Stimulated activated CD4-positive, alpha-beta T cell treated with anti-CD3 and anti-CD28 coated beads, Interleukin-15, amount 100 ng/mL, for 24 hours (primary cell): Measurements from ENCODE around the gene PEX11G.
A peak's percentile ranks its signal among the peaks of the same experiment; 100 is the strongest.

ENCODE experiments used
- DNase-seq: peaks from one replicate; pipeline ENCODE4 v3.0.0-alpha.2; 2020

PEX11G gene

DNA sequence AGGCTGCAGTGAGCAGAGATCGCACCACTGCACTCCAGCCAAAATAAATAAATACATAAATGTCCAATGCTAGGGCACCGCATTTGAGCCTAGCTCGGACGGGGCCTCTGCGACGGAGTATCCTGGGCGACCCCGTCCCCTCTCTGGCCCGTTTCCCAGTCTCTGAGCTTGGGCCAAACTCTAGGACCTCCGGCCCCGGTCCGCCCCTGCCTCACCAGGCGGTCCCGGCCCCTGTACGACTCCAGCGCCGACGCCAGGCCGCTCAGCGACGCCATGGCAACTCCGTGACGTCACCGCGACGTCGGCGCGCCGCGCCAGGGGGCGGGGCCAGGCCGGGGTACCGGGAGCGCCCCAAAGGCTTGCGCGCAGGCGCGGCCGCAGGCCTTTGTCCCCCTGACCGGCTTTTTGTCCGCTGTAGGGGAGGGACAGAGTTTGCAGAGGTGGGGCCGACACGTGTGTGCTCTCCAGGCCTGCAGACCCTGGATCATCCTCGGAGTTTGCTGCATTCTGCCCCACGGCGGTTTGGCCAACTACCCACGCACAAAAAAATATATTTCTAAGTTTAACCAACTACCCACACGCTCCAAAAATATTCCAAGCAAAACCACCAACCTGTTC, at the start of gene PEX11G:
Gene PEX11G, minus strand, starts transcription at position 300 of the 618 bp plus-strand sequence. Its CDS starts 25 bp downstream, at position 275.
- DNase-seq: peak; percentile 93

DNA sequence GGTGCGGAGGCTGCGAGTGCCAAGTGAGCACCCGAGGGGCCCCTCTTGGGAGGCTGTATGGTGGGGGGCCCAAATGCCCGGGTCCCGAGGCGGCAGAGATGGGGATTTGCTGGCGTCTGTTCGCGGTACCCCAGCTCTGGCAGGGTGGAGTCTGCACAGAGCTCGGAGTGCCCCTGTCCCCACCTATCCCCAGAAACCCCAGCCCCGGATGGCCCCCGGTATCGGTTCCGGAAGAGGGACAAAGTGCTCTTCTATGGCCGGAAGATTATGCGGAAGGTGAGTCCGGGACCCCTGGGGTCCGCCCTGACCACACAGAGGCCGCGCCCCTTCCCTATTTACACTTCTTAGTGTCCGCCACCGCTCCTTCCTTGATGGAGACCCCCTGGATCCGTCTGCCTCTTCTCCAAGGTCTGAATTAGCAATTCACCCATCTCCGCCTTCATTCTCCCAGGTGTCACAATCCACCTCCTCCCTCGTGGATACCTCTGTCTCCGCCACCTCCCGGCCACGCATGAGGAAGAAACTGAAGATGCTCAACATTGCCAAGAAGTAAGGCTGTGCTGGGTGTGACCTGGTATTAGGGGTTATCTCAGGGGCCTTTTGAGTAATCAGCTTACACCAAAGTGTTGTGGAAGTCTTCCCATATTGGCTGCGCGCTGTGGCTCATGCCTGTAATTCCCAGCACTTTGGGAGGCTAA, 47.3 kb upstream of the PEX11G start:
- DNase-seq: no peak

DNA sequence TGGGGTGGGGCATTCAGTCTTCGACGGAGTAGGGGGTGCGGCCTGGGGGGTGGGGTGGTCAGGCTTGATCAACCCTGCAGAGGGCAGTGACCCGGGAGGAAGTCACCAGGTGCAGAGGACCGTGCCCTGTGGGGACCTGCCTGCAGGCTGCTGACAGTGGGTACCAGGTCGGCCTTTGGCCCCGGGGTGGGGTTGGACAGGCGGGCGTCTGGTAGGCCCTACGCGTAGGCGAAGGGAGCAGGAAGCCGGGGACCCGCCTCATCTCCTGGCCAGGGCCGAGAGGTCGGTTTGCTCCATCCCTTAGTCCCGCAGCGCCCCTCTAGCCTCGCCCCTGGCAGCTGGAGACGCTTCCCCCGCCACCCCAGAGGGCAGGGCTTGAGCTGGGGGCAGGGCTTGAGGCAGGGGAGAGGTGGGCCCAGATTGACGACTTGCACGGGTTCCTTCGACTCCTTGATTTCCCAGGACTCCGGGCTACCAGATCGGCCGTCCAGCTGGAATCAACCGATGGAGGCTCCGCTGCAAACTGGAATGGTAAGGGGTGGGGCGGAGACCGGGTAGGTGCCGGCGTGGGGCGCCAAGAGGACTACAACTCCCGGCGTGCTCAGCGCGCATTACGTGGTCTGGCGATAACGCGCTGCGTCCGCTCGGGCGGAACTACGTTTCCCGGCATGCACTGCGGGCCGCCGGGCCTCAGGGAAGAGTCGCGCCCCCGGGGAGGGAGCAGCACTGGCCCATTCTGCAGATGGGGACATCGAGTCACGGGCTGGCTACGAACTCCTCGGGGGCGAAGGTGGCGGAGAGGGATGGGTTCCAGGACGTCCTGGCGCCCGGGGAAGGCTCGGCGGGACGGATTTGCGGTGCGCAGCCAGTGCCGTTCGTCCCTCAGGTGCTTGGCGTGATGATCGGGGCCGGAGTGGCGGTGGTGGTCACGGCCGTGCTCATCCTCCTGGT, 46.5 kb upstream of the PEX11G start, which contains the start of gene PNPLA6:
Gene PNPLA6, plus strand, starts transcription at position 671 of the 951 bp plus-strand sequence. Its CDS starts 72 bp downstream, at position 743.
- DNase-seq: peak; percentile 96

DNA sequence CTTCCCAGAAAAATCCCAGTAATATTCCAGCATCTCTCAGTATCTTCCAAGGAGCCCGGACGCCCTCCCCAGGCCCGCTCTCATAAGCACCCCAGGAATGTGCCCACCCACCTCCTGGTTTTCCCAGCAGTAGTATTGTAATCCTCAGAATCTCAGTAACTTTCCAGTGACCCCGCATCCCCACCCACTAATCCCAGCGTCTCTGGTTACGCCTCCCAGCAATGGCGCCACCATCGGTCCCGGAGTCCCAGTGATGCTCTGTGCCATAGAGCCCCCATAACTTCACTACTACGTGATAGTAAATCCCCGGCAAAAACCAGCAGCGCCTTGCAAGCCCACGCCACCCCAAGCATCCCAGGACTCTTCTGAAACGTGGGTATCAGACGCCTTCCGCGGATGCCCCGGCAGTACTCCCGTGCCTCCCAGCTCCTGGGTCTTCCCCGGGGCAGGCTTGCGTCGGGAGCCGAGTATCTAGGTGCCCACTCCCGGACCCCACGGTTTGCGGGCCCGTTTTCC, 45.8 kb upstream of the PEX11G start:
- peak; percentile 69 for DNase-seq

DNA sequence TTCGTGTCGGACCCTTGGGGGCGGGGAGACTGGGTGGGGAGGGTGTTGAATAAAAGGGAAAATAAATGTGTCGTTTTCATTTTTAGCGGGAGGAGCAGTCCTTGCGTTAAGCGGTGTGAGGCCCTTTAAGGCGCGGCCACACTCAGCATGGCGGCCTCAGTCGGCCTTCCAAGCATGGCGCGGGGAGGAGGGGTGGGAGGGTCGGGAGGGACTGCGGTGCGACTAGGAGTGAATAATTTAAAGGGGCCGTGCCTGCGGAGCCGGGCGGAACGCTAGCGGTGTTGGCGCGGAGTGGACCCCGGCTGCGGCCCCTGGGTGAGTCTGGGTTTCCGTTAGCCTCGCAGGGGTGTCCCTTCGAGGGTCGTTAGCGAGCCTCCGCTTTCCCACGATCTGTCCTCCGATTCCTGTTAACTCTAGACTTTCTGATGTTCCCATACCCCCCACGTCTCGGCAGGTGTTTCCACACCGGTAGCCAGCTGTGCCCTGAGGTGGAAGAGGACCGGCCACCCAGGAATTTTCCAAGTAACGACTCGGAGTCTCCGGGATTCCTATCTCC, 45.2 kb upstream of the PEX11G start:
- DNase-seq: peak; percentile 88

DNA sequence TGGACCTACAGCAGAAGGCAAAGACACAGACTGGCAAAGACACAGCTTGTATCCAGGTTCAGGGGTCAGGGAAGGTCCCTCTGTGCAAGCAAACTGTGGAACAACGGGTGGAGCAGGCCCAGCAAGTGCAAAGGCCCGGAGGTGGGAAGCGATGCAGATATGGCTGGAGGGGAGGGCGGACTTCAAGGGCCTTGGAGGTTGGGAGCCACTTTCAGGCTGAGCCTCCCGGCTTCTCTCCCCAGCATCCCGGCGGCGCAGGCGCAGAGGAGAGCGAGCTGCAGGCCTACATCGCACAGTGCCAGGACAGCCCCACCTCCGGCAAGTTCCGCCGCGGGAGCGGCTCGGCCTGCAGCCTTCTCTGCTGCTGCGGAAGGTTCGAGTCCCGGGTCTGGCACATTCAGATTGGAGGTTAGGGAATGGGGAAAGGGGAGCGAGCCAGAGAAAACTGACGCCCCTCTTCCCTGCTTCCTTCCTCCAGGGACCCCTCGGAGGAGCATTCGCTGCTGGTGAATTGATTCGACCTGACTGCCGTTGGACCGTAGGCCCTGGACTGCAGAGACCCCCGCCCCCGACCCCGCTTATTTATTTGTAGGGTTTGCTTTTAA, 44.5 kb upstream of the PEX11G start:
- no peak for DNase-seq

DNA sequence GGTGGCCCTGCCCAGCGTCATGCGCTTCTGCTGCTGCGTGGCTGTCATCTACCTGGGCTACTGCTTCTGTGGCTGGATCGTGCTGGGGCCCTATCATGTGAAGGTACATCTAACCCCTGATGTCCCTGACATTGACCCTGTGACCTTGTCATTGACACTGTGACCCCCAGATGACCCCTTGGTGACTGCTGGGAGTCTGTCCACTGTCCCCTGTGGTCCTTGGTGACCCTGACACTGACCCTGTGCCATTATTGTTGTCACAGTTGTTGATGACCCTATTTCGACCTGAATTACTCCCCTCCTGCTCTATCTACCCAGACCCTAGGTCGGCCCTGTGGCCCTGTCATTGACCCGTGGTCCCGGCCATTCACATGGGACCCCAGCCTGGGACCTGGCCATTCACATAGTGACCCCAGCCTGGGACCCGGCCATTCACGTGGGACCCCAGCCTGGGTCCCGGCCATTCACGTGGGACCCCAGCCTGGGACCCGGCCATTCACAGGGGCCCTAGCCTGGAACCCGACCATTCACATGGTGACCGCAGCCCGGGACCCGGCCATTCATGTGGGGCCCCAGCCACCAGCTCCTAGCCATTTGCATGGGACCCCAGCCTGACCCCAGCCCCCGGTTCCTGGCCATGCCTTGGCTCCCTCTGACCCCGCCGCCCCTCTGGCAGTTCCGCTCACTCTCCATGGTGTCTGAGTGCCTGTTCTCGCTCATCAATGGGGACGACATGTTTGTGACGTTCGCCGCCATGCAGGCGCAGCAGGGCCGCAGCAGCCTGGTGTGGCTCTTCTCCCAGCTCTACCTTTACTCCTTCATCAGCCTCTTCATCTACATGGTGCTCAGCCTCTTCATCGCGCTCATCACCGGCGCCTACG, 41.0 kb upstream of the PEX11G start:
- DNase-seq: no peak

DNA sequence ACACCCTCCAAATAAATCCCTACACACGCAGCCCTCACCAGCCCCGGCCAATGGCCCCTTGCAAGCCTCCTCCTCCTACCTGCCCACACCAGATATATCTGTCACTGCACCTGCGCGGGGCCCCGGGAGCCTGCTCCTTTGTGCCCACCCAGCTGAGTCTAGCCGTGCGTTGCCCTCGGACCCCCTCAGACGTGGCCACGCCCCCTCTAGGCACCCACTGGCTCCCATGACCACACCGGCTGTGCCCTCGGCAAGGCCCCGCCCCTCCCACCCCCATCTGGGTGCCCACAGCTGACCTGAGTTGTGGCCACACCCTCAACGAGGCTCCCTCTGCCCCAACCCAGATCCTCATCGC, 40.4 kb upstream of the PEX11G start:
- no peak for DNase-seq

DNA sequence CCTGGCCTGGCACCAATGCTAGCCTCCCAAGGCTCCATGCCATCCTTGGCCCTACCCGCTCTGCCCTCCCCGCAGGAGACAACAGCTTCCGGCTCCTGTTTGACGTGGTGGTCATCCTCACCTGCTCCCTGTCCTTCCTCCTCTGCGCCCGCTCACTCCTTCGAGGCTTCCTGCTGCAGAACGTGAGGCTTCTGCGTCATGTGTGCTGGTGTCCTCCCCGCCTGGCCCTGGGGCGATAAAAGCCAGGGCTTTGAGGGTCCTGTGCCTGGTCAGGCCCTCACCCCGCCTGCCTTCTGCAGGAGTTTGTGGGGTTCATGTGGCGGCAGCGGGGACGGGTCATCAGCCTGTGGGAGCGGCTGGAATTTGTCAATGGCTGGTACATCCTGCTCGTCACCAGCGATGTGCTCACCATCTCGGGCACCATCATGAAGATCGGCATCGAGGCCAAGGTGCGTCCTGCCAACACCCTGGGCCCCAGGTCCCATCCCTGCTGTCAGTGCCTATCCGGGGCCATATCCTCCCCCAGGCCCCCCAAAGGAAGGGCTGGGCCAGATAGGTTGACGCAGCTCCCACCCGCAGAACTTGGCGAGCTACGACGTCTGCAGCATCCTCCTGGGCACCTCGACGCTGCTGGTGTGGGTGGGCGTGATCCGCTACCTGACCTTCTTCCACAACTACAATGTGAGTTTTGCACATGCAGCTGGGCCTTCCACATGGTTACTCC, 39.8 kb upstream of the PEX11G start:
- DNase-seq: no peak

DNA sequence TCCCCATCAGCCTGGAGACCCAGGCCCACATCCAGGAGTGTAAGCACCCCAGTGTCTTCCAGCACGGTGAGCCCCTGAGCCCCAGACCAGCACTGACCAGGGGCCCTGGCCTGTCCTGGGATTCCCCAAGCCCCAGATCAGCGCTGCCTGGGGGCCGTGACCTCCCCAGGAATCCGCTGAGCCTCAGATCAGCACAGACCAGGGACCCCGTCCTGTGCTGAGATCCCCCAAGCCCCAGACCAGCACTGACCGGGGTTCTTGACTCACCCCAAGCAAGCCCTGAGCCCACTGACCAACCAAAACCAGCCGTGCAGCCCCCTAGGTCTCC, 39.3 kb upstream of the PEX11G start:
- DNase-seq: no peak

DNA sequence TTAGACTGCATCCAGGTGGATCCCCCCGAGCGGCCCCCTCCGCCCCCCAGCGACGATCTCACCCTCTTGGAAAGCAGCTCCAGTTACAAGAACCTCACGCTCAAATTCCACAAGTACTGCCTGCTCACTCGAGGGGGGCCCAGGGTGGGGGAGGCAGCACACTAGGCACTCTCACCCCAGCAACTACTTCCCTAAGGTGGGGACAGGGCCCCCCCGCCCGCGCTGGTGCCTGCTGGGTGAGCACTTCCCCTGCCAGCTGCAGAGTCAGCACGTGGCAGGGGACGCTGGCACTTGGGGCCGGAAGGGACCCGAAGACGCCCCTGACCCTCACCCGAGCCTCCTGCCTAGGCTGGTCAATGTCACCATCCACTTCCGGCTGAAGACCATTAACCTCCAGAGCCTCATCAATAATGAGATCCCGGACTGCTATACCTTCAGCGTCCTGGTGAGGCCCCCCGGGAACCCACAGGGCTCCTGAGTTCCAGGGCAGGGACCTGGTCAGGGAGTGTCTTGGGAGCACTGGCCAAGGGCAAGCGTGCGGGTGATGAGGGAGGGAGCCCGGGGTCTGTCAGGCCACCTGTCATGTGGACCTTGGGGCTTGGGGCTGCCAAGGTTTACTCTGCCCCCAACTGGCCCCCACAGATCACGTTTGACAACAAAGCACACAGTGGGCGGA, 38.8 kb upstream of the PEX11G start:
- no peak for DNase-seq

DNA sequence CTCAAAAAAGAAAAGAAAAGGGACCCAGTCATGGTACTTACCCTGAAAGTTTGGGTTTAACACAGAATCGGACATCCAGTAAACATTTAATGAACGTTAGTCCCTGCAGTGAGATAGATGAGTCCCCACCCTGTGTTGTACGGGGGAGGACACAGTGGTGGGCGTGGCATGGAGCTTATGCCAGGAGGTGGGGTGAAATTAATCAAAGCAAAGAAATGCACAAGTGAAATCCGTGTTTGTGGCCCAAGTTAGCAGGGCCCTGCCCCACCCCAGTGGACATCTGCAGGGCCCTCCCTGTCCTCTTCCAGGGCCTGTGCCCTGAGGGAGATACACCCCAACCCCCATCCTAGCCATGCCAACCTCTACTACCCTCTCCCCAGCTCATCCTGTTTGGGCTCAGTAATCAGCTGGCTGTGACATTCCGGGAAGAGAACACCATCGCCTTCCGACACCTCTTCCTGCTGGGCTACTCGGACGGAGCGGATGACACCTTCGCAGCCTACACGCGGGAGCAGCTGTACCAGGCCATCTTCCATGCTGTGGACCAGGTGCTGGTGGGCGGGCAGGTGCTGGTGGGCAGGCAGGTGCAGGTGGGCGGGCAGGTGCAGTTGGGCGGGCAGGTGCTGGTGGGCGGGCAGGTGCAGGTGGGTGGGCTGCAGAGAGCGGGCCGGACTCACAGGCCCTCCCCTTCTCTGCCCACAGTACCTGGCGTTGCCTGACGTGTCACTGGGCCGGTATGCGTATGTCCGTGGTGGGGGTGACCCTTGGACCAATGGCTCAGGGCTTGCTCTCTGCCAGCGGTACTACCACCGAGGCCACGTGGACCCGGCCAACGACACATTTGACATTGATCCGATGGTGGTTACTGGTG, 37.5 kb upstream of the PEX11G start:
- DNase-seq: no peak

DNA sequence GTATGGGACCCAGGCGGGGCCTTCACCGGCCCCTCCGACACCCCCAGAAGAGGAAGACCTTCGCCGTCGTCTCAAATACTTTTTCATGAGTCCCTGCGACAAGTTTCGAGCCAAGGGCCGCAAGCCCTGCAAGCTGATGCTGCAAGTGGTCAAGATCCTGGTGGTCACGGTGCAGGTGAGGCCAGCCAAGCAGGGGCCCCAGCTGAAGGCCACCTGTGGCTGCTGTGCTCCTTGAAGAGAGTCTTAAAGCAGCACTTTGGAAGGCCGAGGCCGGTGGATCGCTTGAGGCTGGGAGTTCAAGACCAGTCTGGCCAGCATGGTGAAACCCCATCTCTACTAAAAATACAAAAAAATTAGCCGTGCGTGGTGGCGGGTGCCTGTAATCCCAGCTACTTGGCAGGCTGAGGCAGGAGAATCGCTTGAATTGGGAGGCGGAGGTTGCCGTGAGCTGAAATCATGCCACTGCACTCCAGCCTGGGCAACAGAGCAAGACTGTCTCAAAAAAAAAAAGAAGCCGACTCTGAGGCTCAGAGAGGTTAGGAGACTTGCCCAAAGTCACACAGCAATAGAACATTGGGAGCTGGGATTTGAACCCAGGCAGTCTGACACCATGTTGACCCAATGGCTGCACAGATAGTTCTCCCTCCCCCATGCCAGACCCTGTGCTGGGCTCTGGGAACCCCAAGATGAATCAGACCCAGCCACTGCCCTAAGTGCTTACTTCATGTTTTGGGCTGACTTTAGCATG, 36.3 kb upstream of the PEX11G start:
- DNase-seq: no peak

DNA sequence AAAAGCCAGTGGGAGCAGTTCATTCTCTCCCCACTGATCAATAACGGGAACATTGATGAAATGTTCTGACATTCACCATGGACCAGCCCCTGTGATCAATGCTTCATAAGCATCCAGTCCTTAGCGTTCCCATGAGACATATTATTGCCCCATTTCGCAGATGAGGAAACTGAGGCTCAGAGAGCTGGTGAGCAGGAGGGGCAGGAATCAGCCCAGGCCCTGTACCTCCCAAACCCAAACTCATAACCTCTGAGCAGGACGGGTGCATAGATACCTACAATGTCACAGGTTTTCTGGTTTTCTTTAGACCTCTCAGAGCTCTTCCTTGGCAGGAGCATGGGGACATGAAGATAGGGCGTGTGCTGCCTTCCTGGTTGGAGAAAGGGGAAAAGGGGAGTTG, 35.7 kb upstream of the PEX11G start:
- no peak for DNase-seq

DNA sequence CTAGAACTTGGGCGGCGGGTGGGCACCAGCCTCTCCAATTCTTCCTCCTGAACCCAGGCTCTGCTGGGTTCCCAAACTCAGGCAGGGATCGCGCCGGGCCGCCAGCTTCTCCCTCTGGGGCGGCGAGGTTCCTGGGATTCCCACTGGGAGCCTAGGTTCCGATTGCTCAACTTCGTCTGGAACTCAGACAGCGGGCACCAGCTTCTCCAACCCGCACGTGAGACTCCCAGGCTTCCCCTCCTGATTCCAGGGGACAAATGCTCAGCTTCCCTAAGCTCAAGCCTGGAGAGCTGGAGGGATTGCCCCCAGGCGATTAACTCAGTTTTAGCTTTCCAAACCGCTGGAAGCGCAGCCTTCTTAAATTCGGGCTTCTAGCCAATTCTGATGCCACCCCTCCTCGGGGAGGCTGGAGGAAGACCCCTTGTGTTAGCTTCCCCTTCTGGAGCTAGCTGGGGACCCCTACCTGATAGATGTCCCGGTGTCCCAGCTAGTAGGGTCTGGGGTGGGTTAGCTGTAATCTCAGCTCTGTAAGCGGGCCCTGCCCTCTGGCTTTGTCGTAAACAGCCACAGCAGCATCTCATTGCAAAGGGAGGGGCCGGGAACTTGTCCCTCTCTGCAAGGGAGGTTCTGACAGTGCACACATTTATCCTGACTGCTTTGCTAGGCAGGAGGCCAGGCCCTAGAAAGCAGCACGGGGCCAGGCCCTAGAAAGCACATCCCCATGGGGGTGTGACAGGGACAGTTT, 34.3 kb upstream of the PEX11G start:
- no peak for DNase-seq

DNA sequence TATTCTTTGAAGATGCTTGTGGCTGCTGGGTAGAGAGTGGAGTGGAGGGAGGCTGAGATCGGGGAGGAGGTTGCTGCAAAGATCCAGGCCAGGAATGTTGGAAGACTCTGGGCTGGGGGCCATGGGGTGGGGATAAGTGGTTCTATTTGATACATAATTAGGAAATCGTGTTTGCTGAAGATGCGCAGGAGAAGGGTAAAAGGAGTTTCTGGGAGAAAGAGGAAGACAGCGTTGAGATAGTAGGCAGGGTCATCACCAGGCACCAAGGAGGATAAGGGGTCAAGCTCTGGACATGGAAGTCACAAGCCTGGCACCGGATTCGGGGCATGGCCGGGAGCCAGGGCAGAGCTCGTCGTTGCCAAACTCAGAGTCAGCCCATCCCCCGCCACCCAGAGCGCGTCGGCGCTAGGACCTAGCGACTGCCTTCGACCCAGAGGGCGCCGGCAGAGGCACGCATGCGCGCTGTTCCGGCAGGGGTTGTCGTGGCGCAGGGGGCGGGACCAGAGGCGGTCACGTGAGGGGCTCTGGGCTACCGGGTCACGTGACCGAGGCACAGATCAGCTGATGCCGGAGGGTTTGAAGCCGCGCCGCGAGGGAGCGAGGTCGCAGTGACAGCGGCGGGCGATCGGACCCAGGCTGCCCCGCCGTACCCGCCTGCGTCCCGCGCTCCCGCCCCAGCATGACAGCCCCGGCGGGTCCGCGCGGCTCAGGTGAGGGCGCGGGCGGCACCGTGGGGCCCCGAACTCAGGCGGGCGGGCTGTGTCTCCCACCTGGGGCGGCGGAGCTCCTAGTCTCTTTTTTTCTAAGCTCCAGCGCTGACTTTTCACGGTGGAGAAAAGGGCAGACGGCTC, 33.5 kb upstream of the PEX11G start, which contains the start of gene MCOLN1:
Gene MCOLN1, plus strand, starts transcription at position 553 of the 851 bp plus-strand sequence. Its CDS starts 127 bp downstream, at position 680.
- DNase-seq: peak; percentile 100
